GM19438 (cell line): ENCODE data around the gene SLC25A5.
"Not testable (repeated sequence)": the region's sequence is repeated elsewhere in the genome, so short reads cannot be mapped to it uniquely, and the experiment has no call there.

Experiments used
- ATAC-seq: cut with Tn5 transposase; IDR thresholded peaks from one replicate; pipeline ENCODE4 v1.9.1; 2021; ENCODE audit warnings: low read depth; ENCODE audit not compliant: unreplicated experiment

The SLC25A5 gene

DNA sequence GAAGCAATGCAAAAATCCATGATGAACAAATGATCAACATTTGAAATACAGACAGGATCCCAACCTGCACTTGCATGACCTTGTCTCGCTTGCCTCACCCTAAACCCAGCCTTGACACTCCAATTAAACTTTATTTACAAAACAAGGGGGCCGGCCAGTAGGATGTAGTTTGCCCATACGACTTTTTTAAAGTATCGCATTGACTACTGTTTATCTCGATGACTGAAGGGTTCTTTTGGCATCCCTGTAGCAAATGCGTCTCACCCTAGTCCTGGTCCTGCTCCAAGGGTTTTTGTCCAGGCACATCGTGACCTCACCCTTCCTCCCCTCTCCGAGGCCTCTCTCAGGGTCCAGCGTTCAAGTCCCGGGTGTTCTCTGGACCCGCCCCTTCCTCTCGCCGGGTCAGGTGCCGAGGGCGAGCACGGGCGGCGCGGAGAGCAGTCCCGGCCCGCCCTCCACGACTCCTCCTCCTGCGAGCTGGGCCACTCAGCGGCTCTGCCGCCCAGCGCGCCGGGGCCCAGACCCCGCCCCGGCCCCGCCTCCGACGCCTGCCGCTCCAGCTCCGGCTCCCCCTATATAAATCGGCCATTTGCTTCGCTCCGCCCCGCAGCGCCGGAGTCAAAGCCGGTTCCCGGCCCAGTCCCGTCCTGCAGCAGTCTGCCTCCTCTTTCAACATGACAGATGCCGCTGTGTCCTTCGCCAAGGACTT is at the start of gene SLC25A5:
Gene SLC25A5, plus strand, starts transcription at position 603 of the 709 bp plus-strand sequence. Its CDS starts 72 bp downstream, at position 675.
- ATAC-seq, result peak; percentile 73

DNA sequence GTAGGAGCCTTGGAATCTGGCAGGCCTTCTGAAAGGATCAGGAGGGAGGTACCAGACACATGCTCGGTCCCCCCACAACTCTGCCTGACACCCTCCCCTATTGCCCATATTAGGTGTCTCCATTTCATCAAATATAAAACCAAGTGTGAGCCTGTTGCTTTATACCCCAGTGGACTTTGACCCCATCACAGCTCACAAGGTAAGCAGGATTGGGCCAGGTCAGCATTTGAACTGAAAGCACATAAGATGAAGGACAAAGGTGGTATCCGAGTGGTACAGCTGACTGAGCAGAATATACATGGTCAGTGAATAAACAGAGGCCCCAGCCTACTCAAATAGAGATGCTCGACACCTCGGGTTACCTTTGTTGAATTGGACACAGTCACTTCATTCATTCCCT is 49.1 kb upstream of the SLC25A5 start:
- ATAC-seq, result no peak

DNA sequence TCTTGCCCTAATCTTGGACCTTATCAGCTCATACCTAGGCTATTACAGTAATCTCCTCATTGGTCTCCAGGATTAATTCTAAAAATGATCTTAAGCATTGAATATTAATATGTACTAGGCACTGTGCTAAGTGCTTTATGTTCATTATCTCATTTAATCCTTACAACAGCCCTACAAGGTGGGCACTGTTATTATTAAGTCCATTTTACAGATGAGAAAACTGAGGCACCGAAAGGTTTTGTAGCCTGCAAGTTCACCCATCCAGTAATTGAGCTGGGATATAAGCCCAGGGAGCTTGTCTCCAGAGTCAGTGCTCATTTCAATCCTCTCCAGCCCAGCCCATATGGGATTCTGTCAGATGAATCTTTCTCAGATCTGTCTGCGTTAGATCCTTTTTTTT is 48.3 kb upstream of the SLC25A5 start:
- no peak for ATAC-seq

DNA sequence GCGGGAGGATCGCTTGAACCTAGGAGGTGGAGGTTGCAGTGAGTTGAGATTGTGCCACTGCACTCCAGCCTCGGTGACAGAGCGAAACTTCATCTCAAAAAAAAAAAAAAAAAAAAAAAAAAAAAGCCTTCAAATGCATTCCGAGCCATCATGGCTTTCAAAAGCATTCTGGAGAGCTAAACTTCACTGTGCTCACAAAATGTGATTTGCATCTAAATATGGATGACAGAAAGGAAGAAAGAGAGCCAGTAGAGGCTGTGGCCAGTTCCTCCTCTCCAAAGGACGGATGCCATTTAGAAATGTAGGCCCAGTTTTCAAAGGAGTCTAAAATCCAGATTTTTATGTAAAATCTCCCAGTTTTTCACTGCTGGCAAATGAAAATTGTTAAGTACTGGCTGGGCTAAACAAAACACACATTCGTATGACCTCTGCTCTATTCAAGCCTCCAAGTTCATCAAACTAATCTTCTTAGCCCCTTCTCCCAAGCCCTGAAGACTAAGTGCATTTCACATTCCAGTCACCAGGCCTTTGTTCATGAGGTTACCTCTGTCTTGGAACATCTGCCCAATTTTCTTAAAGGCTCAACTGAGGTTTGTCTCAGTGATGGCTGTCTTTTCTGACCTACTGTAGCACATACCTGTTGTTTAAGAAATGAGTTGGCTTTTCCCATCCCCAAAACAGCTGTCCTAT is 47.1 kb upstream of the SLC25A5 start:
- ATAC-seq, result no peak

DNA sequence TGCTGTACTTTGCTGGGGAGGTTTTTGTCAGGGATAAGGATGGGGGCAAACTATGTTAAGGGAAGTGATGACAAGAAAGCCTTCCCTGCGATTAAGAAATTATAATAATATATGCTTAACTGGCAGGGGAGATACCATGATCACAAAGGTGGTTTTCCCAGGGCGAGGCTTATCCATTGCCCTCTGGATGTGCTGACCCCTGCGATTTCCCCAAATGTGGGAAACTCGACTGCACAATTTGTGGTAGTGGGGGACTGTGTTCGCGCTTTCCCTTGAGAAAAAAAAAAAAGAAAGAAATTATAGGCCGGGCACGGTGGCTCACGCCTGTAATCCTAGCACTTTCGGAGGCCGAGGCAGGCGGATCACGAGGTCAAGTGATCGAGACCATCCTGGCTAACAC is 44.6 kb upstream of the SLC25A5 start:
- no peak for ATAC-seq

DNA sequence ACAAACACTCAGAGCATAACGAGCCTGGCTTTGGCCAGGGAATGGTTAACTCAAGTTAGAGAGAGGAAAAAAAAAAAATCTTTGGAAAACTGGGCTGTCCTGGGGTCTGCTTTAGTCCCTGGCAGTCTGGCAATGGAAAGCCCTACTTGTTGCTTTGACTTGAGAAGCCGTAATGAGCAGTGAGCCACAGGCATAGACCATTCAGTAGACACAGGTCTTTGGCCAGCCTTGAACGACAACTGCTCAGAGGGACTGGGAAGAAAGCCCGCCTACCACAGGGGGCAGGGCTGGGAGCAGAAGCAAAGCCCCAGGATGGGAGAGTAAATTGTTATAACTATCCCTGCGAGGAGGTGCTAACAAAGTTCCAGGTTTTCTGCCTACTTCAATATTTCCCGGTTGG is 43.2 kb upstream of the SLC25A5 start:
- no peak for ATAC-seq

DNA sequence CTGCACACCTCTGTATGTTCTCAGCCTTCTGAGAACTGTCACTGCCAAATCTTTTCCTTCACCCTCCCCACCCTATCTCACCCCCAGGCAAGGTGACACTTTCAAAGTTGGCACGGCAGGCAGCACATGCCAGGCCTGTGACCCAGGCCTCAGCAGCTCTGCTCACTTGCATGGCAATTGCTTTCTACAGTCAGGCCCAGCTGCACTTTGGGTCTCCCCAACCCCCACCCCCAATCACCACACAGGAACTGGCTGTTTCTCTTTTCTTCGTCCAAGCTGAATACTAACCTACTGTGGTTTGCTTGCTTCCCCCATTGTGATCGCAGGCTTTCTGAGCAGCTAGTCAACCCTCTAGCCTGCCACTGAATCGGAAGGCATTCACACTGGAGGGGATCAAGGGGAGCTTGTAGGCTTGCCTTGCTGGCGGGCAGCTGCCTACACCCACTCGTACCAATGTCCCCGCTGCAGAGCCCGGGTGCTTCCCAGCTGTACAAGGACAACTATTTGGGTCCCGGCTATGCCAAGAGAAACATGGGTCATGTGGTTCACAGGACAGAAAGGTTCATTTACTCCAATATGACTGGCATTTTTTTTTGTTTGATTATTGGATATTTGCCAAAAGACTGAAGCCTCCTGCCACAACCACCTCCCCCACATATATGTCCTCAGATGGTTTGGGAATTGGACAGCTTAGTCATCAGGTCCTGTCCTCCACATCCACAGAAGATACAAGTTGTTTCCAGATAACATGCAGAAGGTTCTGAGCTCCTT is 41.0 kb upstream of the SLC25A5 start:
- ATAC-seq, result peak; percentile 67

DNA sequence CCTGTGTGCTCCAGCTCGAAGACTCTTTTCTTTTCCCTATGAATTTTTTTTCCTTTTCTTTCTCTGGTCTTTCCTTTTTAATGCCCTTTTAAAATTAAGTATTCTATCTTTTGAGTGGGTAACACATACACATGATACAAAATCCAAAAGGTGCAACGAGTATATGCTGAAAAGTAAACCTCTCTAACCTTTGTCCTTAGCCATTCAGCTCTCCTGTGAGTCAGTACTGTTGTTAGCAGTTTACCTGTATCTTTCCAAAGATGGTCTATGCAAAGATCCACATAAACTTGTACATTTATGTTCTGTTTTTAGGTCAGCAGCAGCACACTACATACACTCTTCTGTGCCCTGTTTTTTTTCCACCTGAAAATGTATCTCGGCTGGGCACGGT is 40.5 kb upstream of the SLC25A5 start:
- ATAC-seq, result no peak

DNA sequence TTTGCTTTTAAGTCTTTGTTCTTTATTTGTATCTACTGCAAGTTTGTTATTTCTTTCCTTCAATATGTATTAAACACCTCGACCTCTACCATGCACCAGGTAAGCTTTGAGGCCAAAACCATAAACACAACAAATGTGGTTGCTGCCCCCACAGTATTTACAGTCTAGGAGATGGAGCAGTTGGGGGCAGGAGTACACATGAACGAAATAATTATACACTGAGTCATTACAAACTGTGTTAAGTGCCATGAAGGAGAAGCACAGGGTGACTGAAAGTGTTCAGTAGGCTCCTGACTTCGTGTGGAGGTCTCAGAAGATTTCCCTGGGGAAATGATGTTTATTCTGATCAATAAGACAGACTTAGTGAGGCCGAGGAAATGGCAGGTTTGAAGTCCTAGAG is 38.8 kb upstream of the SLC25A5 start:
- no peak for ATAC-seq

DNA sequence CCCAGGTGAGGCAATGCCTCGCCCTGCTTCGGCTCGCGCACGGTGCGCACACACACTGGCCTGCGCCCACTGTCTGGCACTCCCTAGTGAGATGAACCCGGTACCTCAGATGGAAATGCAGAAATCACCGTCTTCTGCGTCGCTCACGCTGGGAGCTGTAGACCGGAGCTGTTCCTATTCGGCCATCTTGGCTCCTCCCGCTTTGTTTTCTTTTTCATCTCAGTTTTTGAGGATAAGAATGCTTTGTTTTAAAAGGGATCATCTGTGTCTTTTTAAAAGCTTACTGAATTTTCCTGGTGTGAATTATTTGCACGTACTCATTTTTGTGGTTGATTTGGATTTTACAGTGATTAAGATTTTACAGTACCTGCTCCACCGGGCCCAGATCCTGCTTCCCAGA is 26.9 kb upstream of the SLC25A5 start:
- ATAC-seq, result not testable (repeated sequence)

DNA sequence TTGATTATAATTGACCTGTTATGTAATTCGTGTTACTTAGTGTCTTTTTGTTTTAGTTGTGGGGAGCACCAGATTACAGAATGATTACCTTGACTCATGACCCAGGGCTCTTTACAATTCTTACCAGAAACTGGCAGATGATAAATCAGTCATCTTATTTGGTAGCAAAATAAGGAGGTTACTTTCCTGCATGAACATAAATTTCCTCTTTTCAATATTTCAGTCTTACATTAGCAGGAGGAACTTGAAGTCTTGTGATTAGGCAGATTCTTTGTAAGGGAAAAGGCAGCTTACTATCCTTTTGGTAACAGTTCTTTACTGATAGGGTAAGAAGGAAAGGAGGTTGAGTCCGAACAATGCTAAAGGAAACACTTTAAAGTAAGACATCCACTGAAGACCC is 26.0 kb upstream of the SLC25A5 start:
- no peak for ATAC-seq

DNA sequence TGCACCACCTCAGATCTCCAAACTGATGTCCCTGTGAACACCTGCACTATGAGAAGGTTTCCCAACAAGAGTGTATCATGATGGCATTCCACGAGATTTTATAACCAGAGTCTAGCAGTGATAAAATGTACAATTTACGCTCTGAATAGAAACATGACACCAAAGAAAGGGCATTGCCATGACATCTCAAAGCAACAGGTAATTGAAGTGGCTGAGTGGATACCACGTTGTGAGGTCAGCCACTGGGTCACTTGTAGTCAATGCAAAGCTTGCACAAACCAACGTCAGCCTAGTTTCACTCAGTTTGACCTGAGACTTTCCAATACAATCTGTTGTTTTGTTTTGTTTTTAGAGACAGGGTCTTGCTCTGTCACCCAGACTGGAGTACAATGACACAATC is 15.0 kb upstream of the SLC25A5 start:
- ATAC-seq, result no peak

DNA sequence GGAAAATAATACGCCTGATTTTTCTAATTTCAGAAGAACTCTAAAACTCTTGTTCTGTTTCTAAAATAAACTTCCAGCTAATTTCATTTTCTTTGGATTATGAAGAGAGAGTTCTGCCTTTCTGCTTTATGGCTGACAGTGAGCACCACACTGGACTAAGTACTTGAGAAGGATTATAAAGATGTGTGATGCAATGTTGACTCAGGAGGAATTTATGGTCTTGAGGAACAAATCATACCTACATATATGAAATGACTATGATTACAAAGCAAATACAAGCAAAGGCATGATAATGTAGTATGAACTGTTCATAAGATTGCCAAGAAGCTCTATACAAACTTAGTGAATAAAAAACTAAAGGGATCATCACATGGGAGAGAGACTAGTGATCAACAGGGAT is 13.0 kb upstream of the SLC25A5 start:
- ATAC-seq, result no peak

DNA sequence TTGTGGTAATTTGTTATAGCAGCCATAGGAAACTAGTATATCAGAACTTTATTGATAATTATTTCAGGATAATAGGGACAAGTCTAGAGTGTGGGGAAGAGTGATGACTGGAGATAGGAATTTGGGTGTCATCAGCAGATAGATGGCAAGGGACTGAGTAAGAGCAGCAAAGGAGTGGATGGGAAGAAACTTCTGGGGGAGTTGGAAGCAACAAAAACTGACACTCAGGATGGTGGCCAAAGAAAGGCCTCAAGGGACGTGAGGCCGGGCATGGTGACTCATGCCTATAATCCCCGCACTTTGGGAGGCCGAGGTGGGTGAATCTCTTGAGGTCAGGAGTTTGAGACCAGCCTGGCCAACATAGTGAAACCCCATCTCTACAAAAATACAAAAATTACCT is 9.1 kb upstream of the SLC25A5 start:
- no peak for ATAC-seq

DNA sequence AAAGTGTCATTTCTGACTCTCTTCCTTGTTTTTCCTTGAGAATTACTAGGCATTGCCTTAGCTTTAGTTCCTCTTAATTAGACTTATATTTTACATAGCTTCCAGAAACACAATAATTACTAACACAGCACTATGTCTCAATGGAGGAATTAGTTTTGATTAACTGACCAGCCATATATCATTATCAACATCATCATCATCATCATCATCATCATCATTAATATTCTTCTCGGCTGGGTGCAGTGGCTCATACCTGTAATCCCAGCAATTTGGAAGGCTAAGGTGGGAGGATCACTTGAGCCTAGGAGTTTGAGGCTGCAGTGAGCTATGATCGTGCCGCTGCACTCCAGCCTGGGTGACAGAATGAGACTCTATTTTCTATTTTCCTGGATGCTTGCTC is 2.7 kb upstream of the SLC25A5 start:
- ATAC-seq, result no peak

DNA sequence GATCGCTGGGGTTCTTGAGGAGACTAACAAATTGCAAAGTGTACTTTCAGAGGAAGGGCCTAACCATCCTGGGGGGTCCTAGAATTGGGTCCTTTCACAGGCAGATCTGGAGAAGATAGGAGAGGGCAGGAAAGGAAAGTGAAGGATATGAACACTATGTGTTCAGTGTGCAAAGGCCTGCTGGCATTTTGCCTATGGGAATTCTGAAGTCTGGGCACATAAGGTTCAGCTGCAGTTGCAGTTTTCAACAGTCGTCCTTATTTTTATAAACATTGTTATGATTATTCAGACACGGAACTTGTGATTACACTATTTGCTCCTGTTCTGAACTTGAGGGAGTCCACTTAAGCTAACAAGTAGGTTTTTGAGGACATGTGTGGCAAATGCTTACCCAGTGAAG is 1.3 kb upstream of the SLC25A5 start:
- ATAC-seq, result no peak

DNA sequence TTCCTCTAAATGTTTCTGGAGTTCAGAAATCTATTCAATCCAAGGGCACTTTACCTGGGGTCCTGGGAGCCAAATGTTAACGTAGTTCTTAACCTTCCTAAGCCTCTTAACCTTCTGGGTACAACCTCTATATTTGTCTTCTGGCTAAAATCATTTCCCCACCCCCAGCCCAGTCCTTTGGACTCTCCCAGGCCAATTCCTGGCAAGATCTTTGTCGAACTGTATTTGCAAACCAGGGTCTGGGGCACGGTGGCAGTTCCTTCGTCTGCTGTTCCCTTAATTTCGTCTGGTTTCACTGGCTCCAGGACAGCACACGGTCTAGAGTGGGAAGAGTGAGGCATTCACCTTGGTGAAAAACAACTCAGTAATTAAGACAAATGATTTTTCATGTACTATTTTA is 811 bp upstream of the SLC25A5 start:
- ATAC-seq, result no peak

DNA sequence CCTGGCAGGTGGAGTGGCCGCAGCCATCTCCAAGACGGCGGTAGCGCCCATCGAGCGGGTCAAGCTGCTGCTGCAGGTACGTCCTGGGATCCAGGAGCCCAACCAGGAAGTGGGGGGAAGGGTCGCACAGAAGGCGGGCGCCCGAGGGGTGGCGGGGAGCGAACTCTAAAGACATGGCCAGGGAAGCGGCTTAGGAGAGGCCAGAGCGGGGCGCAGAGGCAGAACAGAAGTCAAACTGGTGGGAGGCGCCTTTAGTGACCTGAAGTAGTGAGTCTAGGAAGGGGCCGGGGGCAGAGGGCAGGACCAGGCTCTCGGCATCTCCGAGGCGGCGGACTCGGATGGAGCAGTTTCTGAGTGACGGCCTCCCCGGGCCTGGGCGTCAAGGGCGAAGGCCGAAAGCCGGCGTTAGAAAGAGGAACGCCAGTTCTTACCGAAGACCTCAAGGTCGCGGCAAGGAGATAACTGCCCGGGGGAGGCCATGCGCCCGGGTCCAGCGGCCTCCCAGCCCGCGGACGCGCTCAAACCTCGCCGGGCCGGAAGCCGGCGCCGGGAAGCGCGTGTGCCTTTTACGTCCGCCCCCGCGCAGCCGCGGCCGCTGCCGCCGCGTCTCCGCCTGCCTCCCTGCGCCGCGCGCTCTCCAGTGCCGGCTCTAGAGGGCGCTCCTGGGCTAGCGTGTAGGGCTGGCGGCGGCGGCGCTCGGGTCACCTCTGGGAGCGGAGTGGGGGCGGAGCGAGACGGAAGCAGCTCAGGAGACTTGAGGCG is 488 bp downstream of the SLC25A5 start:
- ATAC-seq, result peak; percentile 68

DNA sequence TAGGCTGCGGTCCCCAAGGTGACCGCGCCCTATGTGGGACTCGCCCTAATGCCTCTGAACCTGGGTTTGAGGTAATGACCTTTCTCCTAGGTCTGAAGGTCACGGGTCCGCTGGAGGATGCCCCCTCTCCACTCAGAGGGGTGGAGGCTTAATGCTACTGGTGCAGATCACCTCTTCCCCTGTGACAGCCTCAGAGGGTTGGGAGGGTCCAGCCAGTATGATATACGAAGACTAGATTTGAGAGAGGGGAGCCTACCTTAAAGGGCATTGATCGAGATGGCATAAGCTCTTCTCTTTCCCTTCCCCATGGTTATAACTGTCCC is 1.0 kb downstream of the SLC25A5 start:
- no peak for ATAC-seq

DNA sequence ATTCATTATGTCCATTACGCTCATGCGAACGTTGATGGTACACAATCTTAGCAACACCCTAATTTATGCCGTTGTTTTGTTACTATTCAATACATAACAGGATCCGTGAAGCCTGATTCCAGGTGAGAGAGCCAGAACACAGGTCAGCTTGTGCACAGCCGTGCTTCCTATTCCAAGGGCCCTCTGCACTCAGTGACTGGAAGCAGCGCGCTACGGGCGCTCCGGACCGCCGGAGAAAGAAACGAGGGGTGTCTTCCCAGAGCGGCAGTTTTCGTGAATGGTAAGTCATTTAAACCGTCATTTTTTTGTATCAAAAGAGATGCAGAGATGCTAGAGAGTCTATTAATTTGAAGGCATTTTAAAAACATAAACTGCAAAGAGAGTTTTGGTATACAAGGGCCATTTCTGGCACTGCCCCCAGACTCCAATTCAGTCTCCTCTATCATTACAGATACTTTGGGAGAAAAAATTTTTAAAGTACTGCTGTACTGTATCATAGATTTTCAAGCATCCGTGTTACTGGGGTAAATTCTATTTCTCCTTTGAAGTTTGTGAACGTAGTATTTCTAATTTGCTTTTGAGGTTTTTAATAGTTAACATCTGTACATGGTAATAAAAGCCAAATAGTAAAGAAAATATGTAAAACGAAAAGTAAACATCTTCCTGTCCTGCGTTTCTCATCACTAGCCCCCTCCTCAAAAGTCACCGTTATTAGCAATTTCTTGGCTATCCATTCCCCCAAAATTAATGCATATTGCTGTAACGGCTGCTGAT is 6.6 kb downstream of the SLC25A5 start:
- no peak for ATAC-seq
